SK-N-SH treated with all-trans-retinoic acid at 6 μM for 48 hours (cell line): ENCODE results near the gene CTNNAL1.

Experiments
- ARNTL ChIP-seq: fragments of 450-650 bp; formaldehyde crosslinking; IDR thresholded peaks from 2 replicates; pipeline ENCODE4 v1.5.0; 2020; ENCODE audit warnings: low read depth, mild to moderate bottlenecking, moderate library complexity, borderline replicate concordance
- BACH2 ChIP-seq: fragments of 250-450 bp; sonication (Bioruptor Pico); IDR thresholded peaks from 2 replicates; pipeline ENCODE4 v1.9.0; 2021; ENCODE audit warnings: mild to moderate bottlenecking, borderline replicate concordance

GRCh38 chr9:109046346-109046745, 33.0 kb upstream of the CTNNAL1 start:
- TF ChIP-seq ARNTL (CRISPR knock-in tag): no peak
- TF ChIP-seq BACH2: no peak
